HG02623 (cell line): ENCODE data around the gene HTR3C.
"Not testable (repeated sequence)": the region's sequence is repeated elsewhere in the genome, so short reads cannot be mapped to it uniquely, and the experiment has no call there.

ENCODE experiments used
- ATAC-seq: cut with Tn5 transposase; IDR thresholded peaks from one replicate; pipeline ENCODE4 v1.9.1; 2021; ENCODE audit warnings: moderate library complexity; ENCODE audit not compliant: unreplicated experiment

HTR3C gene

GRCh38 chr3:184052767-184053166 lies at the start of gene HTR3C:
HTR3C (plus strand) TSS chr3:184053047; CDS start chr3:184053081, 34 bp downstream.
- no peak for ATAC-seq

GRCh38 chr3:184003187-184003967 lies 49.5 kb upstream of the HTR3C start:
- ATAC-seq: no peak

DNA sequence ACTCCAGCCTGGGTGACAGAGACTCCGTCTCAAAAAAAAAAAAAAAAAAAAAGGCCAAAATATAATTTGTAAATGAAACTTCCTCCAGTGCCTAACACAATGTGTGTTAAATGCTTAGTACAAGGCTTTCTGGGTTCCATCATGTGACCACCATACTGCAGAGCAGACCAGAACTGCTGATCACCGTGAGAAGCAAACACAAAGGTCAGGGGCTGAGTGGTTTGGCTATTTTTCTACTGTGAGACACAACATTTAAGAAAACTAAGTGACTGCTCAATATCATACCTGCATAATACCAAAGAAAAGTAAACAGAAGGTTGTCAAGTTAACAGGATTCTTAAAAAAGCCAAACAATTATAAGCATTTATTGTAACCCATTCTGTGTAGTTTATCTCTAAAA lies 48.4 kb upstream of the HTR3C start:
- no peak for ATAC-seq

- ATAC-seq: peak; percentile 89
These were observed 46.8 kb upstream of the HTR3C start for GRCh38 chr3:184005941-184006507.

DNA sequence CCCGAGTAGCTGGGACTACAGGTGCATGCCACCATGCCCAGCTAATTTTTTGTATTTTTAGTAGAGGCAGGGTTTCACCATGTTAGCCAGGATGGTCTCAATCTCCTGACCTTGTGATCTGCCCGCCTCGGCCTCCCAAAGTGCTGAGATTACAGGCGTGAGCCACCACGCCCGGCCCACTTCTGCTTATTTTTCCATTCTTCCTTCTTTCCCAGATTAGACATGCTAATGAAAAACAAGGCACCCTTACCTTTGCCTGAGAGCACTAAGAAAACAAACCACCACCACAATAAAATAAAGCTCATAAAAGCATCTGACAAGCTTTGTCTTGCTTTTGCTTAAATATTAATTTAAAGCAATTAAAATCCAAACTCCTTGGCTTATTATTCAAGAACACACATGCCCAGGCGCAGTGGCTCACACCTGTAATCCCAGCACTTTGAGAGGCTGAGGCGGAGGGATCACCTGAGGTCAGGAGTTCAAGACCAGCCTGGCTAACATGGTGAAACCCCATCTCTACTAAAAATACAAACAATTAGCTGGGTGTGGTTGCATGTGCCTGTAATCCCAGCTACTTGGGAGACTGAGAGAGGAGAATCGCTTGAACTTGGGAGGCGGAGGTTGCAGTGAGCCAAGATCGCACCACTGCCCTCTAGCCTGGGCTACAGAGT lies 45.6 kb upstream of the HTR3C start:
- not testable (repeated sequence) for ATAC-seq

DNA sequence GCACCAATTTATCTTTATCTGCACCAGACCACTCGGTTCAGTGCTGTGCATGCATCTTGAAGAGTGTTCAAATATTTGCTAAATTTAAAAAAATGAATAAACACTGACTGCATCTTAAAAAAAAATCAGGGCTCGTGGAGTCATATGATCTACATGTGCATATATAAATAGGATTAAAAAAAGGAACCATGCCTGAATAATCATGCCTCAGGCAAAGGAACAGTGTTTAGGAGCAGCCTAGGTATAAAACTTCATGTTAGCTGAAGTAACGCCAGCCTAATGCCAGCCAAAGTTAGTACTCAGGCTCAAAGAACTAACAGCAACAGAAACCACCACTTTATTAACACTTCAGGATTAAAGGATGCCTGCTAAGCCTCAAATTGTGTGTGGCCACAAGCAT lies 44.7 kb upstream of the HTR3C start:
- ATAC-seq: no peak

GRCh38 chr3:184011230-184011876 lies 41.5 kb upstream of the HTR3C start:
- ATAC-seq: no peak

DNA sequence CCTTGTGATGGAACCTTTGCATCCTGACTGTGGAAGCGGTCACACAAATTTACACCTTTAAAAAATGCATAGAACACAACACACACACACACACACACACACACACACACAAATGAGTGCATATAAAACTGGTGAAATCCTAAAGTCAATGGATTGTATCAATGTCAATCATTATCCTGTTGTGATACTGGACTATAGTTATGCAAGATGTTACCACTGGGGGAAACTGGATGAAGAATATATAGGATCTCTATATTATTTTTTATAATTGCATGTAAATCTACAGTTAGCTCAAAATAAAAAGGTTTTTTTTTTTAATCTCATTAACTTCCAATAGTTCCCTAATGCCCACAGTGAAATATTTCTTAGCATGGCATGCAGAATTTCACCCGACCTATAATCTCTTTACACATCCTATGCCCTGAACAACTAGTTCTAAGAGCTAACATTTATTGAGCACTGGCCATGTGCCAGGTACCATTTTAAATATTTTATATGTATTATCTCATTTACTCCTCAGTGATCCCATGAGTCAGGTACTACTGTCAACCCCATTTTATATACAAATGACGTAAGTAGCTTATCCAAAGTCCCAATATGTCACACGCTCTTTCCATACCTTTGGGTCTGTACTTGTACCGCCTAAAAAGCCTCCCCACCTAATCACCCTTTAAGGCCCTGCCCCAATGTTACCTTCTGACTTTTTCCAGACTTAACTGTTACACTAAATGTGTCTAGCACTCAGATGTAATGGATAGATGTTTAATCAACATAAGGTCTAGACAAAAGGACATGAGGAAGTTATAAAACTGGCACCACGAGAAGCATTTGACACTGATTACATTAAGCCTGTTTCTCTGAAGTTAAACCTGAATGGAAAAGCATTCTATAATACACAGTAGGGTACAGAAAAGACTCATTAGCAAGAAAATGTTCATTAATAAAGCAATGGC lies 40.6 kb upstream of the HTR3C start:
- no peak for ATAC-seq

- no peak for ATAC-seq
These were observed 37.3 kb upstream of the HTR3C start for GRCh38 chr3:184015381-184016019.

DNA sequence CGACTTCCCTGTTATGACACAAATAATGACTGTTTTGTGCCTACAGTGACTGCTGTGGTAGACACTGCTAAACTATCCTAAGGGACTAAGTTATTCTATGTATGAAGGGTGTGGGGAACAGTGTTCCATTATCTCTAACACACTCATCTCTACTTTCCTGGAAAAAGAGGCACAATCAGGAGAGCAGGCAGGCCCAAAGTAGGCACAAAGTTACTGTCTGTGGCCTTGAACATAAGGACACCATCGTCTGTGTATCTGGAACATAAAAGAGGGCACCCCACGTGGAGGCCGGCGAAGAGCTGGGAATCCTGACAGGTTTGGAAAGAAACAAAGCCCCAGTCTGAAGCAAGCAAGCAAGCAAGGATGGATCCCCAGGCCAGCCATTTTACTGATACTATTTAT lies 36.7 kb upstream of the HTR3C start:
- ATAC-seq: no peak

GRCh38 chr3:184016811-184017671 lies 35.8 kb upstream of the HTR3C start:
- peak; percentile 60 for ATAC-seq

GRCh38 chr3:184017672-184018423 lies 35.0 kb upstream of the HTR3C start, which contains the start of gene ABCC5:
ABCC5 (minus strand) TSS chr3:184017884; CDS start chr3:184014392, 3,492 bp downstream.
- peak; percentile 97 for ATAC-seq

GRCh38 chr3:184018424-184018973 lies 34.3 kb upstream of the HTR3C start:
- no peak for ATAC-seq

DNA sequence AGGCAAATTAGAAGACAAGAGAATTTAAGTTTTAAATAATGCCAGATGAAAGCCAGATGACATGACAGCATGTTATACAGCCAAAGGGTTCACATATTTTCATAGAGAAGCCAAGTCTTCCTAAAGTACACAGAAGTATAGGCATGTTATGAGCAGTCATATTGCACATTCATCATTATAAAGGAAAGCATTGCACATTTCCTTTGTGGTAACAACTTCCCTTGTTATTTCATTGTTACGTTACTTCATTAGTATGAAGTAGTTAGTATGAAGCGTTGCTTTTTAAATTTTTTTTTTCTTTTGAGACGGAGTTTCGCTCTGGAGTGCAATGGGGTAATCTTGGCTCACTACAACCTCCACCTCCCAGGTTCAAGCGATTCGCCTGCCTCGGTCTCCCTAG lies 30.5 kb upstream of the HTR3C start:
- ATAC-seq: no peak

GRCh38 chr3:184025256-184025655 lies 27.6 kb upstream of the HTR3C start:
- not testable (repeated sequence) for ATAC-seq

DNA sequence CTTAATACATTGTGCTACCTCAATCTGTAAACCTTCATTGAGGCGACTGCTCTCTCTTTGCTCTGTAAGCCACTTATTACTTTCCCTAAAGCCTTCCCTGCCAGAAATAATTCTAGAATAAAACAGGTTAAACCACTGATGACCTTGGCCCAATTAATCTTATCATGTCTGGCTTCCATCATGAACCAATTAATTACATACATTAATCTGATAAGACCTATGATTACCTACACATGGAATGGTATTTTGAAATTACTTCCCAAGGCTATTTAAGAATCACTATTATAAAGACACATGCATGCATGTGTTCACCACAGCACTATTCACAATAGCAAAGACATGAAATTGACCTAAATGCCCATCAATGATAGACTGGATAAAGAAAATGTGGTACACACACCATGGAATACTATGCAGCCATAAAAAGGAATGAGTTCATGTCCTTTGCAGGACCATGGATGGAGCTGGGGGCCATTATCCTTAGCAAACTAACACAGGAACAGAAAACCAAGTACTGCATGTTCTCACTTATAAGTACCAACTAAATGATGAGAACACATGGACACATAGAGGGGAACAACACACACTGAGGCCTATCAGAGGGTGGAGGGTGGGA lies 24.5 kb upstream of the HTR3C start:
- not testable (repeated sequence) for ATAC-seq

GRCh38 chr3:184029443-184029842 lies 23.4 kb upstream of the HTR3C start:
- no peak for ATAC-seq
